ENCODE measurements around the gene TNPO3. TPM values are rescaled to one million over a fixed set of nuclear protein-coding genes. Genes with fewer than 3 reads are reported as not detected.

TNPO3 gene
- total RNA-seq = 10 to 100 TPM; 57.7 to 60.5 TPM

DNA sequence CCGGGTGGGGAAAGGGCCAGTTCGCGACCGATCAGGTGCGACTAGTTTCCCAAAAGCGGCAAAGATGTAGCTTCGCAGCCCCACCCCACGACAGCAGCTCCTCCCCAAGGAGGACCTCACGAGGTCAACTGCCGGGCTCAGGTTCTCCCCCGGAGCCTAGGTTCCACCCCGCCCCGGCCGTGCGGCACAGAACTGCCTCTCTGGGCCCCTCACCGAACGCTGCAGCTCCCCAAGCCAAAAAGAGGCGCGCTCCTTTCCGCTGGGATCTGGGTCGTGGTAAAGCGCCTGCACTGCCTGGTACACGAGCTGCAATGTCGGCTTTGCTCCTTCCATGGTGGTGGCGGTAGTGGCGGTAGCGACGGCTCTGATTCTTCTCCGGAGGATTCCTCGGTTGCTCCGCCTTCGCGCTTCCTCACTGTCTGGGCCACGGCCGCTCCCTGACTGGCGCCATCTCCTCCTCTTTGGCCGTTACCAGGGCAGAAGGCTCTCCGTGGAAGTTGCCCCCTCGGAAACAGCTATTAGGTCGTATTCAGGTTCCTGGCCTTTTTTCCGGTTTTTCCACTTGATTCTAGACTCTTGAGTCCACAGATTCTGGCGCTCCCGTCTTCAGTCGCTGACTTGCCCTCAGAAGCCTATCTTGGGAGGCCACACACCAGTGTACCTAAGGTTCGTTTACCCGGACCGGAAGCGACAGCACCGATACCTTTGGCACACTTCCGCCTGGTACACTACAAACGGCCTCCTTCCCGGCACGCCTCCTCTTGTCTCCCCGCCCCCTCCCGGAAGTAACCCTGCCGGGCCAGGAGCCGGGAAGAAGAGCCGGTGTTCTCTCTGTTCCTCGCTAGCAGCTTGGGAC, at the start of gene TNPO3:
TSS of gene TNPO3 (minus strand) at position 674 of the 856 bp plus-strand sequence. CDS start at position 333, 341 bp downstream.
- CTCF ChIA-PET = interaction anchor here (0.7 to 1.4 kb wide), 6 partner anchors 32 to 192 kb away, joined by 3 to 6 read pairs (median 6); partner anchors contain the start of gene ATP6V1F
- peak within 1 kb of the TSS; percentile 89 for H3K4me3 Mint-ChIP-seq
- ATAC-seq (peak; percentile 91), DNase-seq (peak; percentile 94)
- POLR2A ChIA-PET = interaction anchor here (0.7 to 1.4 kb wide), 4 partner anchors 9 to 621 kb away, joined by 3 to 7 read pairs (median 4); no protein-coding TSS in a partner anchor
- peaks cover 3% of the 10 kb centered on the region for H3K27me3 Mint-ChIP-seq
- H3K27ac Mint-ChIP-seq = peak within 1 kb of the TSS; percentile 99
- peaks cover 28% of the 10 kb centered on the region for H3K4me1 Mint-ChIP-seq
- H3K36me3 Mint-ChIP-seq (ENCODE audit: low read depth) = peaks cover 14% of the 10 kb centered on the region
- intact Hi-C loops (cut with DNase I, micrococcal nuclease) = loop anchor here (1.0 to 10.0 kb wide), 12 partner anchors 37 to 1470 kb away; partner anchors contain the start of genes ARF5 (in 1 of the 2), ATP6V1F (in 1 of the 2), CALU (in 1 of the 2) and GCC1 (in 1 of the 2)
- no peaks in the 10 kb centered on the region for H3K9me3 Mint-ChIP-seq (ENCODE audit: low read depth)

DNA sequence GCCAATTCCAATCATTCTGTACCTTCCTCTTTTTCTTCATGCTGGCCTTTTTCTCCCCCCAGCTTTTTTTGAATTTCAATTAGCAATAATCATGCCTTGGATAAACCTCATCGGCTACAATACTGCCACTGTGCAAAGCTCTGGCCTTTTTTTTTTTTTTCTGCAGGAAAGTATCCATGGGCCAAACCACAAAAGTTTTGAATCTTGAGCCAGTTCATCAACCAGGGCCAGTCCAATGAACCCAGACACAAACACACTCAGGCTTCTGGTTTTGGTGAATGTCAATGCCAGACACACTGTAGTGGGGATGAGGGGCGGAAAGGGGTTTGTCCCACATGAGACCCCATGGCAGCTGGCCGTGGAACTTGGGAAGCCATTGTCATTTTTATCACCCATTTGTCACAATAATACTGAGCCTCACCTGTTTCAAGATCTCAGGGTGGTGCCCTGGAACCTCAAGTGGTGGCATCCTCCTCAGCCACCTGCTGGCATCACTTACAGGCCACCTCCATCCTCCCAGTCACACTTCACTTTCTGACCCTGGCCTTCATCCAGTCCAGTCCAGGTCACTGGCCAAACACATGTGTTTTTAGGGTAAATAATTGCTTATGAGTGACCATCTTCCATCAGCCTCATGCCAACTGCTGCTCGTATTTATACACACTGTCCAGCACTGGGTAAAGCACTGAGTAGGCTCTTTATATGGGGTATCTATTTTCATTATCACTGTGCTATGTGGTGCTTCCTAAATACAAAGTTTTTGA, 48.8 kb upstream of the TNPO3 start:
- no peaks in the 10 kb centered on the region for H3K4me1 Mint-ChIP-seq
- H3K36me3 Mint-ChIP-seq (ENCODE audit: low read depth) = no peaks in the 10 kb centered on the region
- H3K27me3 Mint-ChIP-seq = peaks cover 4% of the 10 kb centered on the region
- ATAC-seq (no peak), DNase-seq (no peak)
- H3K4me3 Mint-ChIP-seq = no peak overlapping the region
- H3K9me3 Mint-ChIP-seq (ENCODE audit: low read depth) = no peaks in the 10 kb centered on the region
- POLR2A ChIA-PET = no interaction called here
- H3K27ac Mint-ChIP-seq = no peak overlapping the region
- CTCF ChIA-PET = interaction anchor here (0.7 to 3.6 kb wide), 2 partner anchors 12 to 478 kb away, joined by 4 to 12 read pairs; no protein-coding TSS in a partner anchor
- intact Hi-C loops (cut with DNase I, micrococcal nuclease) = no loop called here

DNA sequence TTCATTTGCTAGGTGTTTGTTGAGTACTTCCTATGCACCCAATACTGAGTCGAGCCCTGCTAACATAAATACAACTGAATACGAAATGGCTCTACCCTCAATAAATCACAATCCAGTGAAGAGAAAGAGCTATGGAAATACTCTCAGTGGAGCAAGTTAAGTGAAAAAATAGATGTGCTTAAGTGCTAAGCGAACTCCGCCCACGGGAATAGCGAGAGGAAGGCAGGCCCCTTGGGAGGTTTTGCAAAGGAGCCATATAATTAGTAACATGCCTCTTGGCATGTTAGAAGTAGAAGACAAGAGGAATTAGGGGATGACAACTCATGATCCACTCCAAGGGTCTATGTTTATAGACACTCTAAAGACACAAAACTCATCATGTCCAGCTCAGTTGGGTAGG, 46.8 kb upstream of the TNPO3 start:
- ChIA-PET POLR2A (no interaction called here), CTCF (interaction anchor here (0.8 to 3.6 kb wide), 6 partner anchors 10 to 505 kb away, joined by 3 to 12 read pairs (median 4); no protein-coding TSS in a partner anchor)
- Mint-ChIP-seq H3K4me1 (no peaks in the 10 kb centered on the region), H3K36me3 (ENCODE audit: low read depth) (no peaks in the 10 kb centered on the region), H3K4me3 (no peak overlapping the region), H3K9me3 (ENCODE audit: low read depth) (no peaks in the 10 kb centered on the region), H3K27ac (no peak overlapping the region), H3K27me3 (no peaks in the 10 kb centered on the region)
- intact Hi-C loops (cut with DNase I, micrococcal nuclease) = no loop called here
- DNase-seq = no peak
- no peak for ATAC-seq

DNA sequence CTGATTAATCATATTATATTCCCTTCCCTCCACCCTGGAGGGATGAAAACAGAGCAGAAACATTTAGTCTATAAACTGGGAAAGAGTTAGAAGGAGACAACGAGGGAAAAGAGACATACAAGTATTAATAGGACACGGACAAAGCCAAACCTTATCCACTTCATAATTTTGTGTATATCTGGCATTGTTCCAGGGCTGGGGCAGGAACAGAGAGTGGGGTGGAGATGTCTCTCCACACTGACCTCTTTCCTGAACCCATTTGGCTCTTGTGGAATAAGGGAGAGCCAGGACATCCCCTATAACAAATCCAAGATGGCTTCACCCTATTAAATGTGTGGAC, 45.9 kb upstream of the TNPO3 start:
- Mint-ChIP-seq H3K27ac (no peak overlapping the region), H3K27me3 (no peaks in the 10 kb centered on the region), H3K9me3 (ENCODE audit: low read depth) (no peaks in the 10 kb centered on the region), H3K4me3 (no peak overlapping the region), H3K4me1 (peaks cover 2% of the 10 kb centered on the region), H3K36me3 (ENCODE audit: low read depth) (no peaks in the 10 kb centered on the region)
- DNase-seq = no peak
- intact Hi-C loops (cut with DNase I, micrococcal nuclease) = no loop called here
- POLR2A ChIA-PET = no interaction called here
- no peak for ATAC-seq
- CTCF ChIA-PET = interaction anchor here (0.9 to 3.6 kb wide), 4 partner anchors 9 to 506 kb away, joined by 4 to 12 read pairs (median 8); no protein-coding TSS in a partner anchor

DNA sequence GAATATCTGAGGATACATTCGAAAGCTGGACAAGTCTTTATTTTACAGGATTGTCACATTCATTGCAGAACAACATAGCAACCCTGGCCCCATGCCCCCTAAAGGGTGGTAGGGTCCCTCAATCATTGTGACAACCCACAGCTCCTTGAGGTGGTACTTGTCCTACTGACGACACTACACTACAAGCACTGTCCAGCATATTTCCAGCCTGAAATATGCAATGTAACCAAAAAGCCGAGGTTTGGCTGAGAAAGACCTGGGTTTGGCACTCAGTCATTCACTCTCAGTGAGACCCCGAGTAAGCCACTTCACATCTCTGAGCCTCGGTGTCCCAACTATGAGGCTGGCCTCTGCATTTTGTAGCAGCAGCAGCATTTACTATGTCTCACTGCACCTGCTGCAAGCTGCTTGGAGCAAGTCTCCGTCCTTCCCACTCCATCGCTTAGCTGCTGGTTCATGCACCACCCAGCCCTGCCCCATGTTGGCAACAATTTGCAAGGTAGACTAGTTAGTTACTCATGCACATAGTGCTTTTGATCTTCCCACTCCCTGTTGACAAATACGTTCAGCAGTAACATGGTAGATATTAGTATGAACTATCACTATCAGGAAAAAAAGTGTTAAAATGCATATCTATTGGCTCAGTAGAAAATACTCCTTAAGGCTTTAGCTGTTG, 43.6 kb upstream of the TNPO3 start:
- H3K9me3 Mint-ChIP-seq (ENCODE audit: low read depth) = no peaks in the 10 kb centered on the region
- ATAC-seq (no peak), DNase-seq (no peak)
- H3K36me3 Mint-ChIP-seq (ENCODE audit: low read depth) = no peaks in the 10 kb centered on the region
- H3K4me1 Mint-ChIP-seq = peaks cover 10% of the 10 kb centered on the region
- ChIA-PET POLR2A (interaction anchor here (0.7 kb wide), 1 partner anchor 100 kb away, joined by 4 read pairs; no protein-coding TSS in a partner anchor), CTCF (interaction anchor here (0.5 to 1.1 kb wide), 3 partner anchors 16 to 720 kb away, joined by 3 to 4 read pairs (median 3); no protein-coding TSS in a partner anchor)
- no peak overlapping the region for H3K4me3 Mint-ChIP-seq
- intact Hi-C loops (cut with DNase I, micrococcal nuclease) = no loop called here
- H3K27me3 Mint-ChIP-seq = no peaks in the 10 kb centered on the region
- no peak overlapping the region for H3K27ac Mint-ChIP-seq

DNA sequence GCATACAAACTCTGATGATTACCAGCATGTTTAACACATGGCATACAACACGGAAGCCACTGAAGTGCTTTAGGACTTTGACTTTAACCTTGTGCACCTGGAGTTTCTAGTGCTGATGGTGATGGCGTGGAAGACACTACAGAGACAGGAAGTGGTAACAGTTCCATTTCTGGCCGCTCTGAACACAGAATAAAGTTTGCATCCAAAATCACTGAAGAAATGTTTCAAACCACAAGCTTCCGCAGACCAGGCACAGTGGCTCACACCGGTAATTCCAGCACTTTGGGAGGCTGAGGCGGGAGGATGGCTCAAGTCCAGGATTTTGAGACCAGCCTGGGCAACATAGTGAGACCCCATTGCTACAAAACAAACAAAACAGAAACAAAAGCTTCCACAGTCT, 40.3 kb upstream of the TNPO3 start:
- Mint-ChIP-seq H3K27ac (no peak overlapping the region), H3K9me3 (ENCODE audit: low read depth) (no peaks in the 10 kb centered on the region), H3K4me1 (peaks cover 16% of the 10 kb centered on the region), H3K27me3 (no peaks in the 10 kb centered on the region), H3K4me3 (no peak overlapping the region), H3K36me3 (ENCODE audit: low read depth) (no peaks in the 10 kb centered on the region)
- DNase-seq (peak; percentile 13), ATAC-seq (peak; percentile 52)
- ChIA-PET CTCF (interaction anchor here (0.6 to 1.3 kb wide), 3 partner anchors 29 to 811 kb away, joined by 3 to 5 read pairs (median 4); no protein-coding TSS in a partner anchor), POLR2A (no interaction called here)
- intact Hi-C loops (cut with DNase I, micrococcal nuclease) = no loop called here

DNA sequence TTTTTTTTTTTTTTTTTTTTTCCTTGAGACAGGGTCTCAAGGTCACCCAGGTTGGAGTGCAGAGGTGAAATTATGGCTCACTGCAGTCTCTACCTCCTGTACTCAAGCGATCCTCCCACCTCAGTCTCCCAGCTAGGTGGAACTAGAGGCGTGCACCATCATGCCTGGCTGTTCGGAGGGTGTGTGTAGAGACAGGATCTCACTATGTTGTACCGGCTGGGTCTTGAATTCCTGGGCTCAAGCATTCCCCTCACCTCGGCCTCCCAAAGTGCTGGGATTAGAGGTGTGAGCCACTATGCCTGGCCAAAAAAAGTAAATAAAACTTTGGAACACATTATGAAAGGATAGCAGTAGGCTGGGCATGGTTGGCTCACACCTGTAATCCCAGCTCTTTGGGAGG, 39.6 kb upstream of the TNPO3 start:
- CTCF ChIA-PET = interaction anchor here (0.9 to 1.3 kb wide), 3 partner anchors 28 to 254 kb away, joined by 3 to 5 read pairs (median 4); no protein-coding TSS in a partner anchor
- H3K27ac Mint-ChIP-seq = no peak overlapping the region
- POLR2A ChIA-PET = no interaction called here

DNA sequence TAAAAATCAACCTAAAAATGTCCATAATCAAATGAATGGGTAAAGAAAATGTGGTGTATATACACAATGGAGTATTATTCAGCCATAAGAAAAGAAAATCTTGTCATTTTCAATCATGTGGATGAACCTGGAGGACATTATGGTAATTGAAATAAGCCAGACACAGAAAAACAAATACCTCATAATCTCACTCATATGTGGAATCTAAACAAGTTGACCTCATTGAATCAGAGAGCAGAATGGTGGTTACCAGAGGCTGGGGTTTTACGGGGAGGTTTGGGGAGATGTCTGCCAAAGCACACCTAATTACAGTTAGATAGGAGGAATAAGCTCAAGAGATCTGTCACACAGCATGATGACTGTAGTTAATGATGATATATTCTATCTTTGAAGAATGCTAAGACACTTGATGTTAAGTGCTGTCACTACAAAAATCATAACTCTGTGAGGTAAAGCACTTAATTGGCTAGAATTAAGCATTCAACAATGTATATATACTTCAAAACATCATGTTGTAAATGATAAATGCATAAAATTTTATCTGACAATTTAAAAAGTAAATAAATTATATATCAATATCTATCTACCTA, 39.1 kb upstream of the TNPO3 start:
- no peak for DNase-seq
- H3K4me1 Mint-ChIP-seq = peaks cover 20% of the 10 kb centered on the region
- ChIA-PET CTCF (interaction anchor here (1.1 kb wide), 1 partner anchor 254 kb away, joined by 4 read pairs; no protein-coding TSS in a partner anchor), POLR2A (no interaction called here)
- no peak overlapping the region for H3K4me3 Mint-ChIP-seq
- H3K9me3 Mint-ChIP-seq (ENCODE audit: low read depth) = no peaks in the 10 kb centered on the region
- H3K36me3 Mint-ChIP-seq (ENCODE audit: low read depth) = no peaks in the 10 kb centered on the region
- H3K27me3 Mint-ChIP-seq = no peaks in the 10 kb centered on the region
- ATAC-seq = no peak
- intact Hi-C loops (cut with DNase I, micrococcal nuclease) = loop anchor here in 1 of 2 experiments (5.0 kb wide), 1 partner anchor 87 kb away; no protein-coding TSS in a partner anchor
- no peak overlapping the region for H3K27ac Mint-ChIP-seq

More for the DNA sequence above, 39.6 kb upstream of the TNPO3 start:
- DNase-seq = no peak
- no peaks in the 10 kb centered on the region for H3K36me3 Mint-ChIP-seq (ENCODE audit: low read depth)
- no peak overlapping the region for H3K4me3 Mint-ChIP-seq
- H3K9me3 Mint-ChIP-seq (ENCODE audit: low read depth) = no peaks in the 10 kb centered on the region
- intact Hi-C loops (cut with DNase I, micrococcal nuclease) = loop anchor here in 1 of 2 experiments (5.0 kb wide), 1 partner anchor 87 kb away; no protein-coding TSS in a partner anchor
- H3K4me1 Mint-ChIP-seq = peaks cover 18% of the 10 kb centered on the region
- ATAC-seq = no peak
- H3K27me3 Mint-ChIP-seq = no peaks in the 10 kb centered on the region

DNA sequence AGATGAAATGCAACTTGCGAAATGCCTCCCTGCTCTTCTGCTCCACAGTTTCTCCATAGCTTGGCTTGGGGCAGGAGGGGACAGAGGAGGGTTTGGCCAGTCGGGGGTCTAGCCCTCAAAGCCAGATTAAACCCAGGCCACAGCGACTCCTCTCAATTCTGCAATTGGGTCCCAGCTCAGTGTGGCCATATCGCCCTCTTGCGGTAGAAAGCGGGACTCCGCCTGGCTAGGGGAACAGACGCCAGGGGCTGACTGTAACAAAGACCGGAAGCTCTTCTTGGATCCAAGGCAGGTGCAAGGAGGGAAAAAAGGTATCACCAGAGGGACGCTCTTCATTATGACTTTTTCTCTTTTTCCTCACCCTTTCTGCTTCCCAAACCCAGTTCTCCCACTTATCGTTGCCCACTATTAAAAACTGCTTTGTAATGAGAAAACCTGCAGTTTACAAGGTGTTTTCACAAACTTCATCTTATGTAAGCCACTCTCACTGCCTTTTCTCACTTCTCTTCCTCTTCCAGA, 36.6 kb upstream of the TNPO3 start:
- no peaks in the 10 kb centered on the region for H3K9me3 Mint-ChIP-seq (ENCODE audit: low read depth)
- ChIA-PET POLR2A (interaction anchor here (0.5 to 1.0 kb wide), 3 partner anchors 63 to 103 kb away, joined by 3 read pairs; no protein-coding TSS in a partner anchor), CTCF (interaction anchor here (0.6 to 2.6 kb wide), 58 partner anchors 8 to 1839 kb away, joined by 3 to 15 read pairs (median 4); partner anchors contain the start of genes KCP, TNPO3 and TSPAN33)
- DNase-seq (peak; percentile 93), ATAC-seq (peak; percentile 94)
- no peaks in the 10 kb centered on the region for H3K36me3 Mint-ChIP-seq (ENCODE audit: low read depth)
- intact Hi-C loops (cut with DNase I, micrococcal nuclease) = loop anchor here (1.0 to 5.0 kb wide), 5 partner anchors 36 to 249 kb away; partner anchors contain the start of gene TNPO3 (in 1 of the 2)
- H3K4me1 Mint-ChIP-seq = peaks cover 20% of the 10 kb centered on the region
- H3K4me3 Mint-ChIP-seq = no peak overlapping the region
- no peak overlapping the region for H3K27ac Mint-ChIP-seq
- no peaks in the 10 kb centered on the region for H3K27me3 Mint-ChIP-seq

DNA sequence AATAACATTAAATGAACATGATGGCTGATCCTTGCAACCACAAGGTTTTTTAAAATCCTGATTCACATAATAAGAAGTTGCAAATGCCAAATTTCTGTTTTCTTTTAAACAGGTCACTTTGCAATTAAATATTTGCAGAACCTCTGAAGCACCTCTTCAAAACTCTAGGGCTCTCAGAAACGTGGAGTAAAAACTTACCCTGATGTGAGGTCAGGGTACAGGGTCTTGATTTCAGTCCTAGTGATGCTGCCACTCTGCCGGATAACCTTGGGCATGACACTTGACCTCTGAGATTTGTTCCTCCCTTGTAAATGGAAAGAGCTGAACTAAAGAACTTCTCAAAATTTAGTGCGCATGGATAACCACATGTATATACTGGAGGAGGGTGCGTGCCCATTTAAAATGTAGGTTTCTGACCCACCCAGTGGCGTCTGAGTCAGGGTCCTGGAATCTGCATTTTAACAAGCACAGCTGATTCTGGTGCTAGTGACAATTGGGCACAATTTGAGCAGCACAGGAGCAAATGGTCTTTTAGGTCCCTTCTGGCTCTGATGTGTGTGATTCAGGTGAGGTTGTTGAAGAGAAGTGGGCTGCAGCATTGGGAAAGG, 35.5 kb upstream of the TNPO3 start:
- DNase-seq (no peak), ATAC-seq (no peak)
- H3K9me3 Mint-ChIP-seq (ENCODE audit: low read depth) = no peaks in the 10 kb centered on the region
- ChIA-PET CTCF (interaction anchor here (0.6 to 2.6 kb wide), 21 partner anchors 9 to 251 kb away, joined by 3 to 14 read pairs (median 3); partner anchors contain the start of genes IRF5, KCP and TSPAN33), POLR2A (no interaction called here)
- H3K27ac Mint-ChIP-seq = no peak overlapping the region
- H3K4me3 Mint-ChIP-seq = no peak overlapping the region
- no peaks in the 10 kb centered on the region for H3K36me3 Mint-ChIP-seq (ENCODE audit: low read depth)
- intact Hi-C loops (cut with DNase I, micrococcal nuclease) = loop anchor here in 1 of 2 experiments (5.0 kb wide), 1 partner anchor 83 kb away; no protein-coding TSS in a partner anchor
- no peaks in the 10 kb centered on the region for H3K27me3 Mint-ChIP-seq
- H3K4me1 Mint-ChIP-seq = peaks cover 14% of the 10 kb centered on the region

All from activated CD4-positive, alpha-beta T cell treated with anti-CD3 and anti-CD28 coated beads for 36 hours (primary cell).